ENCODE data around the gene TUT1.
"Not testable (repeated sequence)": the region's sequence is repeated elsewhere in the genome, so short reads cannot be mapped to it uniquely, and the experiment has no call there.

The TUT1 gene

DNA sequence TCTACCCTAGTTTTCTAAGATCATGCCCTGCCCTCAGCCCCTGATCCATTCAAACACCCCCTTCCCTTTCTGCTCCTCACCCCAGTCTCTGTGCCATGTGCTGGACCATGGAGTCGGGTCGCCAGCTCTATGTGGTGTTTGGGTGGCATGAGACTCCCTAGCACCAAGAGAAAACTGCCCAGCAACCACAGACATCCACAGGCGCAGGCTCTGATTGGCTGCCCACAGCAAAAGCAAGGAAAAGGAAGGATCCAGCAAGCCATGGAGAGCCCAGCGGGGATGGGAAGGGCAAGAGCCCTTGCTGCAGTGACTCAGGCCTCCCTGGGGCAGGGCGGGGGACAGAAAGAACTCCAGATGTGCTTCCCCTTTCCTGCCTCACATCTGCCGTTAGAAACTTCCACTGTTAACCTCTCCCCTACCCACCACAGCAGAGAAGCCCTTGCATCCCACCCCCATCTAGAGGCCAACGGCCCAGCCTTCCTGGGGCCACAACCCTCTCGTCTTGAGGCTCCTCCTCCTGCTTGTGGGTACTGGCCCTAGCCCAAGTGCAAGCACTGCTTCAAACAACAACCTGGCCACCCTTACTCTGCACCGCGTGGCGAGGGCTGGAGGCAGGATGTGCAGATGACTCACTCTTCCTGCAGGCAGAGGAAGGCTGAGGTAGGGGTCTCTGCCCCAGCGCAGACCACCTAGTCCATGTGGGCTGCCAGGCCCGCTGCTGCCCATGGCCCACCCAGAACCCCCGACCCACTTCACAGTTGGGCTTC lies 35.0 kb downstream of the TUT1 start:
- DNase-seq (ENCODE audit: low read depth in 2 of 2) = peak; percentile 69 to 74

DNA sequence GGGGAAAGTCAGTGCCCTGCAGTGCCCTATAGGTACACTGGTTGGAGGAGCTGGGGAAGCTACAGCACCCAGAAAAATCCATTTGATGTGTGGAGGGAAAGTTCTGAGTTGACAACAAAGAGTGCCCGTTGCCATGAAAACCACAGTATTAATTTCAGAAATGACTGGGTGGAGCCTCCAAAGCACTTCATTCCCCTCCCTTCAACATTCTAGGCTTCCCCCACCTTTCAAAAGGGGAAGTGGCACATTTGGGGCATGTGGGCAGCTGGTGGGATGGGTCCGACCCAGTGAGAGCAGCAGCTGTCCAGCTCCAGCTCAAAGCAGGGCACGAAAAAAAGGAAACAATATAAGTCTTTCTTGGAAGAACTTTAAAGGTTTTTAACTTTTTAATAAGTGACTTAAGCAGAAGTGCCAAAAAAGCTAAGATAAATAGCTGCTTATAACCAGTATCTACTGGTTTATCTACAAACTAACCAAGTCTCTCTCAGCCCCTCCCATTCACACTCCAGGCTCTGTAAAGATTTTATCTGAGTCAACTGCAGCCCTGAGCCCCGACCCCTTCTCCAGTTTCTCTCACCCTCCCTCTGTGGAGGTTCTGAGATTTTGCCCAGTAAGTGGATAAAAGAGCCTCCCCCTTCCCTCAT lies 35.7 kb downstream of the TUT1 start:
- no peak for DNase-seq (ENCODE audit: low read depth in 2 of 2)

DNA sequence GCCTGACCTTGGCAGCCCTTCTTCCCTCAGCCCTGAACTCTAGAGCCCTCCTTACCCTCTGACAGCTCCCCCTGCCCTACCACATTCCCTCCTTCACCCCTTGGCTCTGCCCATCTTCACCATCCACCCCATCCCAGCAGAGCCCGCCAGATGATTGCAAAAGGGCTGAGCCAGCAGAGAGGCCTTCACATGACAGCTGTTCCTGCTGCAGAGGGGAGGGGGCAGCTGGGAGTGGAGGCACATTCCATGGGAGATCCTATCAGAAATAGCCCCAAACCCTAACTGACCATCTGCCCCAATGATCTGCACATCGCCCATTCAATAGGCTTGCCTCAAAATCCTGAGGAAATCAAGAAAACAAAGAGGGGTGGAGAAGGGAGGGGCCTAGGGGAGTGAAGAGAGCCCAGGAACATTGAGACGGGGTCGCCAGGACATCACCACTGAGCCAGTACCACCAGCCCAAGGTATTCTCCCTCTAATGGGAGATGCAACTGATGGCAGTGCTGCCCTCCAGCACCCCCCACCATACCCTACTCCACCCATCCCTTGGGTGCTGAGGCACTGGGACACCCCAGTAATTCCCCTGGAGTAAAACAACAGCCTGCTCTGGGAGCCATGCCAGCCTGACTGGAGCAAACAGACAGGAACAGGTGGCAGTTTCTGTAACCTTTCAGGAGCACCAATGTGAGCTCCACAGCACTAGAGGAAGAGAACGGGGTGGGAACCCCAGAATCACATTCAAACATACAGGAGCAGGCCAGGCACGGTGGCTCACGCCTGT lies 36.7 kb downstream of the TUT1 start:
- no peak for DNase-seq (ENCODE audit: low read depth in 2 of 2)

DNA sequence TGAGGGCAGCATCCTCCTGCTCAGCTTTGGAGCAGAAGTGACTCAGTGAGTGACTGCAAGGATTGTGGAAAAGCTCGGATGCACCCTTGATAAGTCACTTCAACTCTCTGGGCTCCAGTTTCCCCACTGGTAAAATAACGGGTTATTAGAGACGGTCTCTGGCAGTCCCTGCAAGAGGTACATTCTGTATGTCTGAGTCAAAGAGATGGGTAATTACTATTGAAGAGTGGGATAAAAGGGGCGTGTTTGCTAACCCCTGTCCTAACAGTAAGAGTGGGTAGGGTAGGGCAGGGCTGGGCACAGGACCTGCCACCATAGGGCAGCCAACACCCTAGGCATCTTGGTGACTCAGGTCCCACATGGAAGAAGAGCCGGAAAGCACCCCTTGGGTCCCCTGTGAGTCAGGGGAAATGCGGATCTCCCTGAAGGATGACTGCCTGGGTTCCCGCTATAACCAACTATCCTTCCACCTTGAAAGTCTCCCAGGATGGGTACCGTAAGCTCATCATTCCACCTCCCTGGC lies 37.4 kb downstream of the TUT1 start:
- no peak for DNase-seq (ENCODE audit: low read depth in 2 of 2)

DNA sequence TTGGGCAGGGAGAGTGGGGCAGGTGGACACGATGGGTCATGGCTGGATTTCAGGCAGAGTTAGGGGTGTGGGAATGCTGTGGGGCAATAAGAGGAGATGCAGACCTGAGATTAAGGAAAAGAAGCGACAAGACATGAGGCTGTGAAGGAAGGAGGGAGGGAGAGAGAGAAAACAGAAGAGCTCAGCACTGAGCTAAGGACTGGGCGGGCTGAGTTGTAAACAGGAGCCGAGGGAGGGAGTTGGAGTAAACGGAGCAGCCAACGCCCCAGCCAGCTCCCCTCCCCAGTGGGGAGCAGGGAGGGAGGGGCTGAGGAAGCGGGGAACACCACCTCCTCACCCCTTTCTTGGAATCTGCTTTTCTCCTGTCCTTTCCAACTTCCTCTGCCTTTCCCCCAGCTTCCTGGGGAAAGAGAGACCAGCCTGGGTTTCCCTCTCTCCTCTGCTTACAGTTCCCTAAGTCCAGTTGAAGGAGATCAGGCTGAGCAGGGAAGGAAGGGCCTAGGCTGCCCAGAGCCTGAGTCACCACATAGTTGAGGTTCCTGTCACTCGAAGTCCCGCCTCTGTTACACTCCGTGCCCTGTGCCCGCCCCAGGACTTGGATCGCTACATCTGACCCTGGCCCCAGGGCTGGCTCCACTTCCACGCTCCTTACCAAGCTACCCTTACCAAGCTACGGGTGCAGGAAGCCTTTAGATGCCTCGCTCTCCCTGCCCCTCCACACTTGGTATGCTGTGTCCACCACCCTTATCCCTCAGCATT lies 38.1 kb downstream of the TUT1 start:
- no peak for DNase-seq (ENCODE audit: low read depth in 2 of 2)

DNA sequence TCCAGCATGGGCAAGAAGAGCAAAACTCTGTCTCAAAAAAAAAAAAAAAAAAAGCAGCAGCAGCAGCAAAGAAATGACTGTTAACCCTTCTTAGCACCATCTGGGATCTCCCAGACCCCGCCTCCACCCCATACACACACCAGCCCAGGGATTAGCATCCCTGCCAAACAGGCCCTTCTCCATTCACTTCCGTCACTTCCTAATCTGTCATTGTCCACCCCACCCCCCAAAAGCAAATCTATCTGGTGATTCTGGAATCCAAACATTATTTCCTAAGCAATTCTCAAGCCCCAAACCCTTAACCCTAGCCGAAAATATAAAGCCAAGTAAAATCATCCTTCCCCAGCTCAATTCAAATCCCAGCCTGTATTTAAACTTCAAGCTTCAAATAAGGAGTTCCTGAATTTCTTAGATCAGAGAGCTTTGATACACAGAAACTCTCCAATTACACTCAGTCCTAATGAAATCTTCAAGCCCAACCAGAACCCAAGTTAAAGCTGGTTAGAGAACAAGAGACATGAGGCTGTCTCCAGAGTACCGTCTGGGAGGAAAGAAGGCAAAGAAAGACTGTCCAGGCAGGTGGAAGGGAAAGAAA lies 38.7 kb downstream of the TUT1 start:
- DNase-seq (ENCODE audit: low read depth in 2 of 2) = no peak

DNA sequence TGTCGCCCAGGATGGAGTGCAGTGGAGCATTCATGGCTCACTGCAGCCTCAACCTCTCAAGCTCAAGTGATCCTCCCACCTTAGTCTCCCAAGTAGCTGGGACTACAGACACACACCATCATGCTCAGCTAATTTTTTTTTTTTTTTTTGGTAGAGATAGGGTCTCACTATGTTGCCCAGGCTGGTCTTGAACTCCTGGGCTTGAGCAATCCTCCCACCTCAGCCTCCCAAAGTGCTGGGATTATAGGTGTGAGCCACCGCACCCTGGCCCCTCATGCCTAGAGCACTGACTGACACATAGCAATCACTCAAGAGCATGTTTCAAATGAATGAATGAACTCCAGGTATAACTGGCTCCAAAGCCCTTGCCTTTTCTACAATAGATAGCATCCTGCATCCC lies 40.8 kb downstream of the TUT1 start:
- not testable (repeated sequence) for DNase-seq (ENCODE audit: low read depth in 2 of 2)

DNA sequence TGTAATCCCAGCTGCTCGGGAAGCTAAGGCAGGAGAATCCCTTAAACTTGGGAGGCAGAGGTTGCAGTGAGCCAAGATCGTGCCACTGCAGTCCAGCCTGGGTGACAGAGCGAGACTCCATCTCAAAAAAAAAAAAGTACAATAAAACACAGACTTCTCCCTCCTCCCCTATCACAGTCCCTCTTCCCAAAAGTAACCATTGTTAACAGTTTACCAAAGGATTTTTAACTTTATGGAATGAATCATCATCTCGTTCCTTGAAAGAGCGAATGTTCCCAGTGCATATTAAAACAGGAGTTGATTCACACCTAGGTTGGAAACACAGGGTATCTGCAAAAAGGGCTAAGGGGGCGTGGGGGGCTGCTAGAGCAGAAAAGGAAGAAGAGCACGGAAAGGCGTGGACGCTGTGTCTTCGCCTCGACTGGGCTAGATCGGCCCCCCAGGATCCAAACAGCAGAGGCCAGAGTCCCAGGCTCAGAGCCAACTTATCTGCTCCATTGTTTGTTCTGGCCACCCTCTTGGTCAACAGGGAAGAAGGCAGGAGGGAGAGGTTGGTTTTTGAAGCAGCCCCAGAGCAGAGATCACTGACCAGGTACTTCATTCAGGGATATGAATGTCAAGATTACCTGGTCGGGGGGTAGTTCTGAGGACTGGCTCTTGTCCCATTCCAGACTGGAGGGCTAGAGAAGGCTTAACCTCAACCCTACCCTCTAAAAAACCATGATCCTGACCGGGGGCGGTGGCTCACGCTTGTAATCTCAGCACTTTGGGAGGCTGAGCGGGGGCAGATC lies 42.6 kb downstream of the TUT1 start:
- no peak for DNase-seq (ENCODE audit: low read depth in 2 of 2)

DNA sequence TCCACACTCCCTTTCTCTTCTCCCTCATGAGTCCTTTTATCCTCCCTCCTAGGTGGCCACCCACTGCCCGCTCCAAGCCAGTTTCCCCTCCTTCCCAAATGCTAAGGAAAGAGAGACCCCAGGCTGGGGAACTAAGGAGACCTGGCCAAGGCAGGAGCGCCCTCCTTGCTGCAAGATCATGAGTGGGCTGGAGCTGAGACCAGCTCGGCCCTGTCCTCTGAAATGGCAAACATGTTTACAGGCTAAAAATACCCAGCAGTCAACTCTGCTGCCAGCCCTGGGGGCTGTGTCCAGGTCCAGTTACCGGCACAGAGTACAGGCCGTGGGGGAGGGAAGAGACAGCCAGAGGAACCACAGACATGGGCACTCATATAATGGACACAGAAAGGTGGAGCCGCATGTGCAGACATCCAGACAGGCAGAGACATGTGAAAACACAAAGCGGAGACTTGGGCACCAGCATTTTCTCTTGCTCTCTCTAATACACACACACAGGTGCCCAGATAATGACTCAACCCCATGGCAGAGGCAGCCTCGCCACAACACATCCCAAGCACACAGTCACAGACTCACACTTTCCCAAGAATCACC lies 43.5 kb downstream of the TUT1 start:
- DNase-seq (ENCODE audit: low read depth in 2 of 2) = no peak

DNA sequence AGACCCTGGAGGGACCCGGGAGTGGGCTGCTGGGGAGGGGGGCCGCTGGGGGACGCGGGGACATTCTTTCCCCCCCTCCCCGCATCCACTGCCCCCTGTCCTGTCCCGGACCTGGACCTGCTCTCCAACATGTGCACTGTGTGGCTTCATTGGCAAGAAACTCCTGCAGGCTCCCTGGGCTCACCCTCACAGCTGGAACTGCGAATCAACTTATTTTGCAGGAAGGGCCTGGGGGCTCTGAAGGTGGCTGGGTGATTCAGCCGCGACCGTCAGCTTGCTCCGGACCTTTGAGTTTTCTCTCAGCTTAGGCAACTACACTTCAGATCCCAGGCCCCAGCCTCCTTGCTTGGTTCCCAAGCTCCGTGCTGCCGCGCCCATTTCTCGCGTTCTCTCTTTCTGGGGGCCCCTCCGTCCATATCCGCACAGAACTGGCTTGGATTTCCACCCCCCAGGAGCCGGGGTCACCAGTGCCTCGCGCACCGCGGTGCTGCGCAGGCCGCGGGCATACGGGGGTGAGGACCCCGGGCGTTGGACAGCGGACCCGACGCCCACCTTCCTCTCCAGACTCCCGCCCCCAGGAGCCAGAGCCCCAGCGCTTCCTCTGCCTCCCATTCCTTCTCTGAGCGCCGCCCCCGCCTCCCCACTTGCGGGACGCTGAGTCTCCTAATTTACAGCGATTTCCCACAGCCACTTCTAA lies 44.2 kb downstream of the TUT1 start:
- DNase-seq (ENCODE audit: low read depth in 2 of 2) = no peak

DNA sequence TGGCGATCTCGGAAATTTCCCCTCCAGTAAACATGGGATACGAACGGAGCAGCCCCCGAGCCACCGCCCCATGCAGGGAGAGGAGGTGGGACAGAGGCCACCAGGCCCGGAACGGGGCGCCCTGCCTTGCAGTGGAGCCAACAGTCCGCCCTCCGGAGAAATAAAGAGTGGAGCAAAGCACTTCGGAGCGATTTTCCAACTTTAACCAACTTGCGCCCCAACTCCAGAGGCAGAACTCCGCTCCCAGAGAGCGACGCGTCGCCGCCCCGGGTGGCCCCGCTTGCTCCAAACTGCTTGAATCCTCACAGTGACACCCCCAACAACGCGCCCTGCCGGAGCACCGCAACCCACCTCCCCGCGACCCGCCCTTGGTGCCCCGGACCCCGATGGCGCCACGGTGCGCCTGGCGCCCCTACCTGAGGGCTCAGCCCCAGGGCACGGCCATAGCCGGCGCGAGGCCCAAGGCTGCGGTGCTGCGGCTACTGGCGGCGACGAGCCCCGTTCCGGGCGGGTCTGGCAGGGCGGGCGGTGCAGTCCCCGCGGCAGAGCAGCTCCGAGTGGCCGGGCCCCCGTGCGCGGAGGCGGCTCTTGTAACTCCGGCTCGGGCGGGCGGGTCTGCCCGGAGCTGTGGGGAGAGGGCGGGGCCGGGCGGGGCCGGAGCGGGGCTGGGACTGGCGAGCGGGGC lies 44.9 kb downstream of the TUT1 start, which contains the start of gene AHNAK:
Gene AHNAK, minus strand, starts transcription at position 563 of the 685 bp plus-strand sequence. CDS start 10,708 bp downstream, outside the sequence.
- peak in 1 of 2 donors; percentile 64 for DNase-seq (ENCODE audit: low read depth in 2 of 2)

DNA sequence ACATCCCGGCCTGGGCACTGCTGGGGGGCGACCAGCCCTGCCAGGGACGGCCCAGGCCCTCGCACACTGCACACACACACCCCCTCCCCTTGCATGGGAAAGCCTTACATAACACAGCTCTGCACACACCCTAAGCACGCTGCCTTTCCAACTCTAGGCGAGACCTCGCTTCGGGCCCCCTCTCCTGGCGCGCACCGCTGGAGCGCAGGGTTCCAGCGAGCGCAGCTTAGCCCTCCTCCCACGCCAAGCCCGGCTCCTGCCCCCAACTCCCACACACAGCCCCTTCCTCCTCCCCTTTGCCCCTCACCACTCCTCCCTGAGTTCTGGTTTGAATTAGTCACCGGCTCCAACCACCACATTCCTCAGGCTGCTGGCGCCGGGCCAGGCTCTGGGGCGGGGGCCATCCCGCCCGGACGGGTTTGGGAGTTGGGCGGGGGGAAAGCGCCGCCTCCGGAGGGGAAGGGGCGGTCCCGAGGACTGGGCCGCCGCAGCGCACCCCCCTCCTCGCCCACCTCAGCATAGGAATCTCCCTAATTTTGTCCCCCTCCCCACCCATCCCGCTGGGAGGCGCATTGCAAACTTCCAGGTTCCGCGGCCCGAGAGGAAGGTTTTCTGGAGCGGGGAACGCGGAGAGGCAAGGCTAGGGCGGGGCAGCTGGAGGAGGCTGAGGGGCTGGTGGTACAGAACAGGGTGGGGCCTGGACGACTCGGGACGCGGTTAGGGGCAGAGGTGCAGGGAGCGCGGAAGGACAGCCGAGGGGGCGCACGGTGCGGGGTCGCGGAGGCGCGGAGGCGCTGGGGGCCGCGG lies 45.7 kb downstream of the TUT1 start:
- DNase-seq (ENCODE audit: low read depth in 2 of 2) = peak in 1 of 2 donors; percentile 63

DNA sequence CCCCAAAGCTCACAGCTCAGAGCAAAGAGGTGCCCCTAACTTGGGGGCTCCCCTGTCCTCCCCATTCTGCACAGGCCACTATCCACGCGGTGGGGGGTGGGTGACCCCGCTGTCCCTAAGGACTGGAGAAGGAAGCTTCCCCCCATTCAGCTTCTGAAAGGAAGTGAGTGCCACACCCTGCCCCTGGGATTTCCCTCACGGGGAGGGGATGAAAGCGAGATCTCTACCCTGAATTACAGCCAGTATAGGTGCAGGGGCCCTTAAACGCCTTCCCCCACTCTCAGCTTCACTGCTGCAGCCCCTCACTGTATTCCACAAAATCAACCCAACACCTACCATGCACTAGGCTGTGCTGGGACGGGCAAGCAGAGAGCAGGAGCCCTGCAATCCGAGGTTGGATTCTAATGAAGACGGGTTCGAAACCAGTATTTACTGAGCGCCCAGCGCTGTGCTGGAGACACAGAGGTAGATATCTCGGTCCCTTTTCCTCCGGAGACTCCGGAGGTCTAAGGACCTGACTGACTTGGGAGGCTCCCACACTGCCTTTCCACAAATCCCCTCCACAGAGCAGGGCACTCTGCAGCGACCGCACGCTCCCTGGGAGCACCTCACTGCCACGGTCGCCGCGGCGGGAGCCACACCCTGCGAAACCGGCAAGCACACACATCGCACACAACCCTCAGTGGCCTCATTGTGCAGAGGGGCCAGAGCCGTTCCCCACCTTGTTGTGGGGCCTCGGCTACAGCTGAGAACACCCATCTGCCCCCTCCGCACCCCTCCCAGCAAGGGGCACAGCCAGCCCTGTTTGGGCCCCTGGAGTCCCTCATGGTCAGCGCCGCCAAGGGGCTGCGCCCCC lies 46.5 kb downstream of the TUT1 start:
- DNase-seq (ENCODE audit: low read depth in 2 of 2) = no peak

DNA sequence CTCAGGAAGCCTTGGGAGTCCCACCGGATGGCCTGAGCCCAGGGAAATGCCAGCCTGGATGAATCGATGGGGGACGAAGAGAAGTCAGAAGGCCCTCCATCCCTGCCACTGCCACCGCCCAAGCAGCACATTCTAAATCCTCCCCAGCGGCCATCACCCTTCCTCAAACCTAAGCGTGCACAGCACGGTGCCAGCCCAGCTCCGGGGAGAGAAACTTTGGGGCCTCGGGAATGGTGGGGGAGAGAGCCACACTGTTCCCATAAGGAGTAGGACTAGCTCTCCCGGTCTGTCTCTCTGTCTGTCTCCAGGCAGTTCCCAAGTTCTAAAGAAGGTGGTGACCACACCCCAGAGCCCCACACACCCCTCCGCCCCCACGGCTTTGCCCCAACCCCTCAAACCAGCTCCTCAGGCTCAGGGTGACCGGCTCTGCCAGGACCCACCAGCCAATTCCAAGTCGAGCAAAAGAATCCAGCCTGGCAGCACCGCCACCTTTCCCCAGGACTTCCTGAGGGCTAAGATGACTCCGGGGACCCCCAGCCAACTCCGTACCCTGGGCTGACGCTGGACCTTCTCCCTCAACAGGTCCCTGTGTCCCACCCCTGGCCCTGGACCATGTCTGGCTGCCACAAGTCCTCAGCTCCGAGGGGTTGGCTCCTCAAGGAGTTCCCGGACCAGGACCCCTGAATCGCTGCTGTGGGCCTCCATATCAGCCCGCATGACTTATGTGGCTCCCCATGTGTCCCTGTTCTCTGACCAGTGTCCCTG lies 47.5 kb downstream of the TUT1 start:
- DNase-seq (ENCODE audit: low read depth in 2 of 2) = no peak

DNA sequence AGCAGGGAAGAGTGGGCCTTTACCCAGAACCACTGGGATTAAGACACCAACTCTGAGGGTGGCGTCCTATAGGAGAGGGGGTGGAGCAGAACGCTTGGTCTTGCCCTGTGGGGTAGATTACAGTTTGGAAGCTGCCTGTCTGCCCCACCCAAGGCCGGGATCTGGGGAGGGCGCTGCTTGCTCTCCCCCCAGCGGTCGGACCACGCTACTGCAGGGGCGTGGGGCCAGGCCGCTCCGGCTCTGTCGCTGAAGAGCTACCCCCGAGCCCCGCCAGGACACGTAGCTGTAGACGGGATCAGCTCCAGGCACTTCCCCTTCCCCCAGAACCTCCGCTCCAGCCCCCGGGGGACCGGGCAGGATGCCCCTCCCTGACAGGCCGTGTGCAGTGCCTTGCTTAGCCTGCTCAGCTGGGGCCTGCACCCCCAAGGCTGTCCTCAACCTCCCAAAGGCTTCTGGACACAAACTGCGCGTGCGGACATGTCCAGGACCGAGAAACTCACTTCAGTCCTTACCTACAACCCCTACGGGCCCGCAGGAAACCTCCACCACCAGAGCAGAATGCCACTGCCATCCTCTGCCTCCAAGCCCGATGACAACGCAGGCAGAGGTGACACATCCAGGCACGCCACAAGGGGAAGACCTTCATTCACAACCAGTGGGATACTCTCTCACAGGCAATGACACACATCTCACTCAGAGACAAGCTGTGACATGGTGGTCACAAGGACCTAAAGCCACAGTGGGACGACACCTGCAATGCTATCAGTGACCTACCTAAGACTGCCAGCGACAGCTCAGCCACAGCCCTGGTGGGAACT lies 48.4 kb downstream of the TUT1 start:
- peak in 1 of 2 donors; percentile 57 for DNase-seq (ENCODE audit: low read depth in 2 of 2)

All from stimulated activated CD8-positive, alpha-beta memory T cell treated with anti-CD3 and anti-CD28 coated beads, Interleukin-7, amount 100 ng/mL, for 4 hours (primary cell).